ENCODE data around the gene ARHGEF12. TPM values are rescaled to one million over a fixed set of nuclear protein-coding genes. Genes with fewer than 3 reads are reported as not detected.

Gene ARHGEF12
- total RNA-seq, 1 experiment from 2014 or later: 56.6 TPM

DNA sequence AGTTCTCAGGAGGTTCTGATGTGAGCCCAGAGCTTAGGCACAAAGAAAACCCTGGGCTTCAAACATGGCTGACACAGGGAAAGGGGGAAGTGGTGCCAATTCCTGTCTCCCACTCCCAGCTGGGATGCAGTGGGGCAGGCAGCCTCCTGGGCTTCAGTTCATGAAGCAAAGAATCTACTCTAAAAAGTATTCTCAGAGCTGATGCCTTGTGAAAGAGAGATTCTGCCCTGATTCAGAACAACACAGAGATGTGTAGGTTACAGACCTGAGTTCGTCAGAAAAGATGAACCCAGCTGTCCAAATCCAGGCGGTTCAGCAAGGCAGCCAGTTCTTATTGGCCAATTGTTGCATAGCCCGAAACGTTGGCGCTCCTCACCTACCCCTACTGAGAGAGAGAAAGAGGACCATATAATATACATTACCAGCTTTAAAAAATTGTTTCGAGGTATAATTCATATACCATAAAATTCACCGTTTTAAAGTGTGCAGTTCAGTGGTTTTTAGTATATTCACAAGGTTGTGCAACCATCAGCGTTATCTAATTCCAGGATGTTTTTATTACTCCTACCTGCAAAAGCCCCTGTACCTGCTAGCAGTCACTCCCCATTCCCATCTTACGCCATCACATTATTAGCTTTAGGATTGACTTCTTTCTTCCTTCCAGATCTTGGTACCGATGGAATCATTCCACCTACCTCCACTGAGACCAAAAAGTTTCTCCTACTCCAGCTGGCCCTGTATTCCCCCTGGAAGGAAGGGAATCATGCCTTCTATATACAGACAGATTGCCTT is 18.3 kb upstream of the ARHGEF12 start:
- DNase-seq (ENCODE audit: low read depth): no peak

DNA sequence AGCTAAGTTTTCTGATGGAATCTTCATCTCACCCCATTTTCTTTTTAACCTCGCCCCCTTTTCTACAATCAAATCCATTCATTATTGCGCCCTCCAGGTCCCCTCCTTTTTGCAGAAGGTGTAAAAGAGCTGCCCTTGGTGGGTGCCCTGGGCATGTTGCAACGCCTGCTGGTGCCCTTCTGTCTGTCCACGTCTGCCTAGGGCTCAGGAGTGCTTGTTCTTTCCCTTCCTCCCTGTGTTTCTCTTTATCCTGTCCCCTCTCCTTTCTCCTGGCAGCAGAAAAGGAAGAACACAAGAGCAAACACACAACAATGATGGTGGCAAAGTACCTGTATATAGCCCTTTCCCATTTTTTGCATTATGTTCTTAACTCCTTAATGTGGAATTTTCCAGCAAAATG is 17.3 kb upstream of the ARHGEF12 start:
- DNase-seq (ENCODE audit: low read depth): no peak

DNA sequence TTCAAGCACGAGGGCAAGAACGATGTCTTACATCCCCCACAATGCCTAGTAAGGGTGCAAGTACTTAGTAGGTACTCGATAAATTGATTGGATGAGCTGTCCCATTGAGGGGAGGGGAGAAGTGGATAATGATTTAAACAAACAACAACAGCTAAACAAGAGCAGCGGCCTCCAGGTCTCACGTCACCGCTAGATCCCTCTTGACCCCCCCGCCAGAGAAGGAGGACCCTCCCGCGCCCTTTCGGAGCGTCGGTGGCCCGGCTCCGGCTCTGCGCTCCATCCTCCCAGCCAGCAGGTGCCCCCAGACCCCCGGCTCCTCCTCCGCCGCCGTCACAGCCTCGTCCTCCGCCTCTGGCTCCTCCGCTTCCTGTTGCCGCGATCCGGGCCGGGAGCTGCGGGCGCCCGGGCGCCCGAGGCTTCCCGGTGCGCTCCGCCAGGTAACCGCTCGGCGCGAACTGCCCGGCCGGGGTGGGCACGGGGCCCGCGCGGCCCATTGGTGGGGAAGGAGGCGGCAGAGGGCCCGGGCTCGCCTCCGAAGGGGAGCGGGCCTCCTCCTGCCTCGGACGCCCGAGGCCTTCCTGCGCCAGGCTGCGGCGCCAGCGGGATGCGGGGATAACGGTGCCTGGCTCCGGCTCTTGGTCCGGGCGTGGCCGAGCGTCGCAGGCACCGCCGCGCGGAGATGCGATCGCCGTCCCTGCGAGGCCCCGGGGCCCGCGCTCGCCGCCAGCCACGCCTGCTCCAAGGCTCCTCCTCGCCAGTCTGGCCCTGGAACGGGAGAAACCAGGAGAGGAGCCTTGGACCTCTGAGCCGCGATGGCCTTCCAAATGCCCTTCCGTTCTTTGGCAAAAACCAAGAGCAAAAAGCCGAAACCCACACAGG is 11.0 kb upstream of the ARHGEF12 start, which contains the start of gene TLCD5:
Gene TLCD5, plus strand, starts transcription at position 368 of the 879 bp plus-strand sequence. CDS start 2,143 bp downstream, outside the sequence.
- peak; percentile 68 for DNase-seq (ENCODE audit: low read depth)

DNA sequence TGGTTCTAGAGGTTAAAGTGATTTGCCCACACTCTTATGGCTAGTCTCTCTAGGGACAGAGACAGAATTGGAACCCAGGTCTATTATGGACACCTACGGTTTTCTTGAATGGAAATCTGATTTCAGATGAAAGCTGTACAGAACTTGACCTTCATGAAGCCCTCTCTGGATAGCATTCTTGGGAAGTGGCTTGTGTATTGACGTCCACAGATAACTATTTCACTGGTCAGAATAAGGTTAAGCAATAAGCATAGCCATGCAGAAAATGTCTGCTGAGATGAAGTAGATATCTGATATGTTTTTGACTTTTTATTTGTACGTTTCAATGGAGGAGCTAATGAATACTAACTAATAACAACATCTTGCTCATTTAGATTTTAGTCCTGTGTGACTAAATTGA is 10.0 kb upstream of the ARHGEF12 start:
- peak; percentile 25 for DNase-seq (ENCODE audit: low read depth)

DNA sequence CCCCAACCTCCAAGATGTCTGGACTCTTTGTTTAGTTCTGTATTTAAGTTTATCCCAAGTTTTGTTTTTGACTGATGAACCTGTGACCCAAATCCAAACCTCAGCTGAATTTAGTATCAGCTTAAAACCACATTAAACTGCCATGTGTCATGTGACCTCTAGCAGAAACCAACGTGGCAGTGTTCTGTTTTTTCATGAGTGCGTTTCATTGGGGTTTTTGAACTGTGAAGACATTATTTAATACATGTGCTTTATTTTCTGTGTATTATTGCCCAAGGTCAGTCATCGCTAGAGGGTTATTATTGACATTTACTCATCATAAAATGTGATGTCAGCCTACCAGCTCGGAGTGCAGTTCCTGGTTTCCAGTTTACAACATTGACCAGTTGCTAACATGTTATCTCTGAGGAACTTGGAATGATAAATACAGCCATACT is 9.3 kb upstream of the ARHGEF12 start:
- peak; percentile 50 for DNase-seq (ENCODE audit: low read depth)

DNA sequence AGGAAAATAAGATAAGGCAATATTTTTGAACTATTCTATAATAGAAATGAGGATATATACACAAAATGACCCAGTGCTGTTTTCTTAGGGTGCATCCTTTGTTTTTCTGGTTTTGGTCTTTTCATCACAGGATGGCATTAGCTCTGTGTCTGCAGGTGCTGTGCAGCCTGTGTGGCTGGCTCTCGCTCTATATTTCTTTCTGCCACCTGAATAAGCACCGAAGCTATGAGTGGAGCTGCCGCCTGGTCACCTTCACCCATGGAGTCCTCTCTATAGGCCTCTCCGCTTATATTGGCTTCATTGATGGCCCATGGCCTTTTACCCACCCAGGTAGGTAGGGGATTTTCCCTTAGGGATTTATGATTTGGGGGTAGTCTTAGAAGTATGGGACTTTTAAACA is 8.9 kb upstream of the ARHGEF12 start:
- DNase-seq (ENCODE audit: low read depth): no peak

DNA sequence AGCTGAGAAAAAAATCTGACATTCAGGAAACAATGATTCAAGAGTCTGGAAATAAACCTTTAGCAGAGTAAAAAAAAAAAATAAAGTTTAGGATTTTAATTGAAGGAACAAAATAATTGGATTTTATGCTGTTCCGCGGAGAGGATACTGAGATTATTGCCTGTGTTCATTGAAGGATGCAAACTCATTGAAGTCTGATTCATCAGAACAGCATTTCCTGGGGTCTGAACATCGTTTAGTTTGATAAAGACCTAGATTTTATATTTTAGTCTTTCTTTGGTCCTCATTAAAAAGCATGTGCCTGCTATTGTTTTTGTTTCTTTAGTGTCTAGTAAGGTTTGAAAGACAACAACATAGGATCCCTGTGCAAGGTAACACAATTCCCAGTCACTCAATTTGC is 6.7 kb upstream of the ARHGEF12 start:
- DNase-seq (ENCODE audit: low read depth): peak; percentile 34

DNA sequence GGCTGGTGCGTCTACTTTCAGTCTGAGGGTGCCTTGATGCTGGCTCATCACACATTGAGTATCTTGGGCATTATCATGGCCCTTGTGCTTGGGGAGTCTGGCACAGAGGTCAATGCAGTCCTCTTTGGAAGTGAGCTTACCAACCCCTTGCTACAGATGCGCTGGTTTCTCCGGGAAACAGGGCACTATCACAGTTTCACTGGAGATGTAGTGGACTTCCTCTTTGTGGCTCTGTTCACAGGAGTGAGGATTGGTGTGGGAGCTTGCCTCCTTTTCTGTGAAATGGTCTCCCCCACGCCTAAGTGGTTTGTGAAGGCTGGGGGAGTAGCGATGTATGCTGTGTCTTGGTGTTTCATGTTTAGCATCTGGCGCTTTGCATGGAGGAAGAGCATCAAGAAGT is 6.2 kb upstream of the ARHGEF12 start:
- no peak for DNase-seq (ENCODE audit: low read depth)

DNA sequence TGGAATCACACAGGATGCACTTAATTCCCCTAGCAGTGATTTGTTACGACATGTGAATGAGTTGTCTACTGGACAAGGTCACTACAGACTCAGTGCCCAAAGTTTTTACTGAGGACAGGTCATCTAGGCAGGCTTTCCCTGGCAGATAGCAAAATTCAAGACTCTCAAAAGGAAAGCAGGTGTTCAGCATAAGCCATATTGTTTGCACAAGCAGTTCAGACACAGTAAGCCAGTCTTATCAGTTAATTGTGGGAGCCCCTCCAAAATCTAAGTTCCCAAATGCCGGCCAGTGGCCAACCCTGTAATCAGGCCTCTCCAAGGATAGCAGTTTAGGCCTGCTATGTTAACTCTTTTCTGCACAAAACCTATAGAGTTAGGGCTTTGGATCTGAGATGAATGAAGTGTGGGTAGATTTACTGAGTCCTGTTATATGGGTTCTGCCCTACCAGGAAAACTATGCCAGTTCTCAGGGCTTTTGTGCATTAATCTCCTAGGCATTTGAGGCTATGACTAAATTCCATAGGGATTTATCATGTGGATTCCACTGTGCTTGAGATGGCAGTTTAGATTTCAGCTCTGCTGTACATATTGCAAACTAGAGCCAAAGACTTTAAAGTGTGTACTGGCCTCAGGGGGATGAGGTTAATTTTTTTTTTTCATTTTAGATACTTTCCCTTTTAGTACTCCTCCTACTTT is 4.8 kb upstream of the ARHGEF12 start:
- peak; percentile 93 for DNase-seq (ENCODE audit: low read depth)

DNA sequence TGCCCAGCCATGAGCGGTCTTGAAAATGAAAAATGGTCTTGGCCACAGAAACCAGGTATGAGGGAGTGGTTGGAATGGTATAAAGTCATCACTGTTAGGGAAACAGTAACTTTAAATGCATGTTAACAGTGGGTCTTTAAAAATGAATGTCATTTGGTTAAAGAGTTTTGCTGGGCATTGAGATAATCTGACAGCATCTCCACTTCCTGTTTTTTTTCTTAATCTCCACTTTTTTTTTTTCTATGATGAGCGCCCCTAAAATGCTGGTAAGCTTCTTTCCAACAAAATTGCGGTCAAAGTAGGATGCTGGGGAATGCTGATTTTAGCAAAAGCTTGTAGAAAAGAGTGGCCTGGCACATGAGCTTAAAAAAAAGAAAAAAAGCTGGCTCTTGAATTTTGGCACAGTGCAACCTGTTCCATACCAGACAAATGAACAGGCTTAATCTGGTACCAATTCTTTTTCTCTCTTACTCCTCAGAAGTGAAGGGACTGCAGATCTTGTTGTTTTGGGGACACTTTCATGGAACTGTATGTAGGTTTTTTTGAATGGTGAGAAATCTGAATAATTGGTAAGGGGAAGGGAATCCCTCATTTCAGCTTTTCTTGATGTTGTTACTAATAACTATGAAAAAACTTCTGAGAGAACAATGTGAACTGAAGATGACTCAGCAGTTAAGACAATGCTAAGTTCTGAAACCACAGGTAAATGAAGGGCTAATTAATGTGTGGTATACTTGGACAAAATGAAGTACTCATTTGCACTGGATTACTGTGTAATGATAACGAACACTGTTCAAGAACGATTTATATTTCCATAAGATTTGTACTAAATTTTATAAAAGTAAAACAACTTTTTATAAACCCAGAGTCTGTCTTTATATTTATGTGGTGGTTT is 3.1 kb upstream of the ARHGEF12 start:
- peak; percentile 28 for DNase-seq (ENCODE audit: low read depth)

DNA sequence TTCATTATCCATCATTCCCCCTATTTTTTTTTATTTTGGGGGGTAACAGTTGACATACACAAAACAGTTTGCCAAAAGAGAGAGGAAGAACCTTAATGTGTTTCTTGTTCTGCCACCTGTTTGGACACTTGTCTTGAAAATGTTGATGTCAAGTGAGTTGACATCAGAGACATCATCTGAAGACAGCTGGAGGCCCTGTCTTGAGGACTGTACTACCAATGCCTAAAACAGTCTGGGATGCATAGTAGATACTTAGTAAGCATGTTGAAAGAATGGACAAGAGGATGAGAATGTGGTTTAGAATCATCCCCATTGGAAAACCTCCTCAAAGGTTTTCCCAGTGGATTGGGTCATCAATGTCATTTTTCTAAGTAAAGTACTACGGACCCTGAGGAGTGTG is 2.4 kb upstream of the ARHGEF12 start:
- DNase-seq (ENCODE audit: low read depth): no peak

DNA sequence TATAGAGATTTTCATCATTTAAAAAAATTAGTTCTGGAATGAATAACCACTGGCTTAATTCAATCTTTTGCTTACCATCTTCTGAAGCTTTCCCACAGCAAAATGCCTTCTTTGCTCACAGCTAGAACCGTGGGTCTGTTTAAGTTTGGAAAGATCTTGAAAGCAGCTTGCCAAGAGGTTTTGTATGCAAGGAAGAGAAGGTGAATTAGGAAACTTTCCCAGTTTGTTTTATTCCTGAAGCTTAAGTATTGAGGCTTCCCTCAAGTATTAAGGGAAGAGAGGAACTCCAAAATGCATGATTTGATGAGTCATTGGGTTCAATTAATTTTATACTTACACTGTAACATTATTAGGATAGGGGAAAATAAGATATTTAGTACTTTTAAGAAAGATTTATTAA is 1.9 kb upstream of the ARHGEF12 start:
- no peak for DNase-seq (ENCODE audit: low read depth)

DNA sequence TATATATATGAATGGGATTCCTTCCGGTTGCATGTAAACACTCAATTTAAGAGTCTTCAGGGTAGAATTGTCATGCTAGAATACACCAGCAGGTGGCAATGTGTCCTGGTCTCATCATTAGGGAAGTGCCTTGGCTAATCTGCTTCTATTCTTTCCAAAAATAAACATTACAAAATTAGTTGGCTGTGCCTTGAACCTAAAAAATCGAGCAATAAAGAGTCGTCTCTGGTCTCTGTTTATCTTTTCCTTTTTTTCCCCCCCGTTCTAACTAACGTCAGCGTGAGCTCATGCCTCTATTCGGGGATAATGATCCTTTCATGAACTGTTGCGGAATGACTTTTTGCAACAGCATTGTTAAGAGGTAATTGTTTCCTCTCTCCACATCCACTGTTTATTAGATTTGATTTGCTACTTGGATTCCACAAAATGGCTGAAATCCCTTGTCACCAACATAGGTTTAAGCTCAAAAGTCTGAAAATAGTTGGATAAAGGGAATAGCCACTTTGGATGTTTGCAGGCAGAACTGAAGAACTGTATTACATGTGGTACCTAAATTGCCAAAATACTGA is 1.2 kb upstream of the ARHGEF12 start:
- peak; percentile 82 for DNase-seq (ENCODE audit: low read depth)

DNA sequence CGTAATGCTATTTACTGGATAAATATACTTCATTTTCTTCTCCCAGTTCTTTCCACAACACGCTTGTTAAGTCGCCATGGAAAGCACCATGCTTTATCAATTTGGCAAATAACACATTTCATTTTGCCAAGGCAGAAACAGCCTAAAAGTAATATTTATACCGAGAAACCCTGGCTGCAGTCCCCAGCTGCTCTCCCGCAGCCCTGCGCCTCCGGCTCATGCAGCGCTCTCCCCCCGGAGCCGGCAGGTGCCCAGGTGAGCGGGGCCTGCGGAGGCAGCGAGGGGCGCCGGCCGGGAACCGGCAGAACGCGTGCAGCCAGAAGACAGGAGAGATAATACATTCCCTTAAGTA is 681 bp upstream of the ARHGEF12 start:
- DNase-seq (ENCODE audit: low read depth): no peak

DNA sequence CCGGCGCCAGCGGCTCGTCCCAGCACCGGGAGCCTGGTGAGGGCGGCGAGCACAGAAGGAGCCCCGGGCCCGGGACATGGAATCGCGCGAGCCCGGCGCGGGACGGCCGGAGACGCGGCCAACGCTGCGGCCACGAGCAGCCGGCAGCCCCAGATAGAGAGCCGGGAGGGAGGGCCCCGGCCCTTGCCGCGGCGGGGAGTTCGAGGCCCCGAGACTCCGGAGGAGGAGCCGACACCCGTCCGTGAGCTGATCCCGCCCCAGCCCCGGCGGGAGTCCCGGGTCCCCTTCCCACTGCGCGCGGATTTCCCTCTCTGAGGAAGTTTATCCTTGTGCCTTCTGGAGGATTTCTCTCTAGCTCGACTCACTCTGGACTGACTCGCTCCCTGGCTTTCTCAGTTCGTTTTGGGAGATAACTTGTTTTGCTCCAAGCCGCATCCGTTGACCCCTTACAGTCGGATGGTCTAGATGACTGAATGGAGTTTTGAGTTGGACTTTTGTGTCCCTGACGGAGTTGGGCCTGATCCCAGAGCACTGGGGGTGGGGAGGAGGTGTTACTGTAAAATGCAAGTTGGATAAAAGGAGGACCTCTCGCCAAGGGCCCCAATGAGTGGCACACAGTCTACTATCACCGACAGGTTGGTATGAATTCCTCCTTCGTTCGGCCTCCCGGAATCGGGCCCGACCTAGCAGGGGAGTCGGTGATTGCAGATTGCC is 585 bp downstream of the ARHGEF12 start:
- DNase-seq (ENCODE audit: low read depth): peak; percentile 54

DNA sequence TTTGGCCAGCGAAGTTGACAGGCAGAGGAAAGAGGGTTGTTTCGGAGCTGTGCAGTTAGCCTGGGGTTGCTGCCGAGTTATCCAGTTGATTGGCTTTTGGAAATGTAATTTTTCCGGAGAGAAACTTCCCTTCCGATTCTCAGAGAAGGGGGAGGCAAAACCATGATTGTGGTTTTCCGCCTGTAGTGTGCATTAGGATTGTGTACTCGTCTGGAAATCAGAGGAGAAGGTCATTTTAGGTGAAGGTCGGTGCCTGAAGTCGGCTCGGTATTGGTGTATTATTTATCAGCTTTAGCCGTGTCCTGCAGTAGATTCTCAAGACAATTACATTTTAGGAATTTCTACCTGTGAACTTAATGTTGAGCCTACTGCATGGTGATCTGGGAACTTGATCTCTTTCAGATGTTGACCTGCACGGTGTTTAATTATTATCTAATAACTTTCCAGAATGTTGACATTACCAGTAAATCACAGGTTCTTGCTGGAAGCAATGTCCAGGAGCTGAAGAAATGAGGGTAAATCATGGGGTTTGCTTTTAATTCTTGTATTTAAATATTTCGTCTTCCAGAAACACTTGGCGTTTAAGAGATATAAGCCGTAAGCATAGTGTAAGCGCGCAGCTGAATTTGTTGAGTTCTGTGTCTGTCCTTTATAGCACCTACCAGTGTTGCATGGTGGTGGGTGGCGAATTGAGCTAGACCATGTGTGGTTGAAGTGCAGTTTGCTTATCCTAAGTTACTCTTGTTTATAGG is 1.3 kb downstream of the ARHGEF12 start:
- DNase-seq (ENCODE audit: low read depth): peak; percentile 71

DNA sequence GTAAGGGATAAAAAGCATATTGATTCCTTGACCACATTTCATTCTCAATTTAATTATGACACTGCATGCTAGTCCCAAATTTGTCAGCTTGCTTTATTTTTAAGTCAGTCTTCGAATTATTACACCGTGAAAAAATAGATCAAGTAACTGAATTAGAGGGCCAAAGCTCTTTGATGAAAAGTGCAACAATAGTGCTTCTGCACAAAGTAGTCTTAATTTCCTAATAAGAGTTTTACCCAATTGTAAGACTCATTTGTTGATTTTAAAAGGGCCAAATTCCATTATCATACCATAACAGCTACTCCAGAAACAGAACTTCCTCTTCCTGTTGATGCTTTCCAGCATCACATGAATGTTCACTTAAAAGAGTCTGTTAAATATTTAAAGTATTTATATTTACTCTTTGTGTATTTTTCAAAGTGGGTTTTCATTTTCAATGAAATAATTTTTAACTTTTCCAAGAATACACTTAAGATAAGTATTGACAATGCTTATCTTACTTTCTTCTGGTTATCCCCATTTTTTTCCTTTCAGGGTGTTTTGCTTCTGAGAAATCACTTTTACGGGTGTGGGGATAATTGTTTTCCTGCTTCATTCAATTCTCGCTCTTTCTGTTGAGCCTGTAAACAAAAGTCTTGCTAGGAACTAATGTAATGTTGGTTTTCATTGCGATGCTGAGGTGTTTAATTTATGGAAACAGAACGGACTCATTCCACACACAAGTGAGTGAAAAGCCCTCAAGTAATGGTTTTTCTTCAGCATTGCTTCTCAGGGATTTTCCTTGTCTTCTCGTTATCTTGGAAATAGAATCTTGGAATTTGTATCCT is 2.1 kb downstream of the ARHGEF12 start:
- no peak for DNase-seq (ENCODE audit: low read depth)

DNA sequence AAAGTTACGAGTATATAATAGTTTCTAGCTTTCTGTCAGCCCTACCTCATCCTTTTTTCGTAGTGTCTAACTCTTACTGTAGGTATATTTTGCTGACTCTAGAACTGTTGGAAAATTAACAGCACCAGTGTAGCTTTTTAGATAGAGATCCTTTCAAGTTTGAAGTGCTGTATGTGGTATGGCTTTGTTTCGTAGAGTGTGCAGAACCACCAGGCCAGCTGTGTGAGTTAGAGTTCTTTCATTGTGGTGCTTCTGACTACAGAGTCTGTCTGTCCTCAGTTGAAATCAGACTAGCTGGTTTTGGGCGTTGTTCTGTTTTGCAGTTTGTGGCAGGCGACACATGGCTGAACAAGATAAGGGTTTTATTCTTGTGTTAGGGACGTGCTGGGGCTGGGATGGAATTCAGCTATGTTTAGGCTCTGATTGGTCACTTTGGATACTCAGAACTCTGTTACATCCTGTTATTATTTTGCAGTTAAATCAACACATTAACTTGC is 3.2 kb downstream of the ARHGEF12 start:
- peak; percentile 50 for DNase-seq (ENCODE audit: low read depth)

Measured in M059J (cell line).